Germinal center (tissue), 1 donor: ENCODE results near the gene CHD5.

Source experiments
- DNase-seq: peaks from one replicate; pipeline ENCODE4 v3.0.0; 2012; ENCODE audit warnings: mixed read lengths, low spot score

Gene CHD5

DNA sequence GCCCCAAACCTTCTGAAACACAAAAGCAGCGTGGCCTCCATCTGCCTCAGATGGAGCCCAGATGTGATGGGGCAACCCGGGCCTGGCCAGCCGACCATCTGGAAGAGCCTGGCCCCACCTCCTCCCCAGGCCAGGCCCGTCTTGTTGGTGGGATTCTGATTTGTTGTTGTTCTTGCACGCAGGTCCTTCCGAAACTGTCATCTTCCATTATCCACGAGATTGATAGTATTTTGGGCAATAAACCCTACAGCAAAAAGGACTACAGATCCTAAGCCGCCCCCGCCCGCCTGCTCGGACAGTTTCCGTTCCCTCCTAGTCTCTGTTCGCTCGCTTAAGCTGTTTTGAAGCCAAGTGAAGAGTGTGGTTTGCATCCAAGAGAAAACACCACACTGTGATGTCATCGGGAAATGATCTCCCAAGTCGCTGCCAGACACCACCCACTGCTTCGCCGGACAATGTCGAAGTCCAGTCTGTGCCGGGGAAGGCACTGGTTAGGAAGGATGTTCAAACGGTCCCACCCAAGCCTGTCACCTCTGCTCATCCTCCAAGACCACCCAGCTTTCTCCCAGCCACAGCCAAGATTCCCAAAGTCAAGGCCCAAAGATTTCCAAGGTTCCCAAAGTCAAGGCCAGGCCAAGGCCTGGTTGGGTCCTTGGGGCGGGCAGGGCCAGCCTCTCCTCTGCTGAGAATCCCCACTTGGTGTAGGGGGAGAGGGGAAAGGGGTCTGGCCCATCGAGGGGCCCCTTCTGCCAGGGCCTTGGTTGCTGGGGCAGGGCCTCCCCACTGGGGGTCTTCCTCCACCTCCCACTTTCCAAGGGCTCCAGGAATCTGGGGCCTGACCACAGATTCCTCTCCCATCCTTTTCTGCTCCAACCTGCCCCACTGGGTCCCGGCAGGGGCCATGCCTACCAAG is 81.6 kb downstream of the CHD5 start:
- no peak for DNase-seq

DNA sequence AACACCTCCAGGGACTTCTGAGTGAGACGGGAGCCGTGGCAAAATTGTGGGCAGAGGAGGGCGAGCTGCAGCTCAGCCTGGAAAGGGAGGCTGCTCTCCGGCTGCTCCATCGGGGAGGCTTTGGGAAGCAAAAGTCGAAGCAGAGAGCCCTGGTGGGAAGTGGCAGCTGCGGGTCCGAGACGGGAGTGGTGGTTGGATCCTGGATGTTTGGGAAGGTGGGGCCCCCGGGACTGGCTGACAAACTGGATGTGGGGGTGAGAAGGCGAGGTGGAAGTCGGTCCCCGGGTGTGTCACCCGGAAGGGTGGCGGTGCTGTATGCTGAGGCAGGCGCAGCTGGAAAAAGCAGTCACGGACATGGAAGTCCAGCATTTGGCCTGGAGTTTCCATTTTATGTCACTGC is 82.3 kb downstream of the CHD5 start:
- no peak for DNase-seq

DNA sequence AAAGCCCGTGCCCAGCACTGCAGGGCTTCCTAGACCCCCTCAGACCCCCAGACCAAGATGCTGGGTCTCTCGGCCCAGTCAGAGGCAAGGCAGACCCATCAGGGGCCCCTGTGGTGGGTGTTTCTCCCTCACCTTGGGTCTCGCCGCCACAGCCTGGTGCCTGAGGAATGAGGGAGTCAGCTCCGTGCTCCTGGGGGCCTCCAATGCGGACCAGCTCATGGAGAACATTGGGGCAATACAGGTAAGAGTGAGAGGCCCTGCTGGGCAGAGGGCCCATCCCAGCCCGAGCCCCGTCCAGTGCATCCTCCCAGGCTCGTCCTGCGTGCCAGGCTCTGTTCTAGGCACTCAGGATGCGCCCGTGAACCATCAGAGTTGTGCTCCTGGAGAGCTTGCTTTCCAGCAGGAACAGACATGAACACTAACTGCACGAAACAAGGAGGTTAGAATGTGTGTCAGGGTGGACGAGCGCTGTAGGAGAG is 83.0 kb downstream of the CHD5 start:
- DNase-seq = no peak

DNA sequence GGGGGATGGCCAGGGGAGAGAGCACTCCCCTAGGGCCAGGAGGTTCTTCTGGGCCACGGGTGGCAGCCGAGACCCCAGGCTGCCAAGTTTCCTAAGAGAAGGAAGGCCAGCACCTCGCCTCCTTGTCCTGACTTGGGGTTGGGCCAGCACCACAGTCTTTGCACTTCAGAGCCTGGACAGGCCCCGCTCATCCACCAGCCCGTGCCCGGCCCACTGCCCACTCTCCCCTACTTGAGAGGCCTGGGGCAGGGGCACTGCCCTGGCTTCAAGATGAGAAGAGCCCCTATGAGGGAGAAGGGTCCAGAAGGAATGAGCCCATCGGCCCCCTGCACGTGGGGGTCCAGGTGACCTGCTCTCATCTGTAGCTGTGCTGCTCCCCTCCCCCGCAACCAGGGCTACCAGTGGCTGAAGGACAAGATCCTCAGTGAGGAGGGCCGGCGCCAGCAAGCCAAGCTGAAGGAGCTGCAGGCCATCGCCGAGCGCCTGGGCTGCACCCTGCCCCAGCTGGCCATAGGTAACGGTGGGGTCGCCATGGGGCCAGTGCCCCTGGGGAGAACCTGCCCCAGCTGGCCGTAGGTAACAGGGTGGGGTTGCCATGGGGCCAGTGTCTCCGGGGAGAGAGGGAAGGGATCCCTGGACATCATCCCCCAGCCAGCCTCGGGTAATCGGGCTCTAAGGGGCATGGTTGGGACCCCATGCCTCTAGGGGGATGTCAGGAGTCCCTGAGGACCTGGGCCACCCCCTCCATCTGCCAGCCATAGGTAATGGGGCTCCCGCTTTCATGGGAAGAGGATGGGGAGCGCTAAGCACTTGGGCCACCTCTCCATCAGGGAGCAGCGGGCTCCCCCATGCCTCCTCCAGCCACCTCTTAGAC is 83.6 kb downstream of the CHD5 start:
- no peak for DNase-seq

DNA sequence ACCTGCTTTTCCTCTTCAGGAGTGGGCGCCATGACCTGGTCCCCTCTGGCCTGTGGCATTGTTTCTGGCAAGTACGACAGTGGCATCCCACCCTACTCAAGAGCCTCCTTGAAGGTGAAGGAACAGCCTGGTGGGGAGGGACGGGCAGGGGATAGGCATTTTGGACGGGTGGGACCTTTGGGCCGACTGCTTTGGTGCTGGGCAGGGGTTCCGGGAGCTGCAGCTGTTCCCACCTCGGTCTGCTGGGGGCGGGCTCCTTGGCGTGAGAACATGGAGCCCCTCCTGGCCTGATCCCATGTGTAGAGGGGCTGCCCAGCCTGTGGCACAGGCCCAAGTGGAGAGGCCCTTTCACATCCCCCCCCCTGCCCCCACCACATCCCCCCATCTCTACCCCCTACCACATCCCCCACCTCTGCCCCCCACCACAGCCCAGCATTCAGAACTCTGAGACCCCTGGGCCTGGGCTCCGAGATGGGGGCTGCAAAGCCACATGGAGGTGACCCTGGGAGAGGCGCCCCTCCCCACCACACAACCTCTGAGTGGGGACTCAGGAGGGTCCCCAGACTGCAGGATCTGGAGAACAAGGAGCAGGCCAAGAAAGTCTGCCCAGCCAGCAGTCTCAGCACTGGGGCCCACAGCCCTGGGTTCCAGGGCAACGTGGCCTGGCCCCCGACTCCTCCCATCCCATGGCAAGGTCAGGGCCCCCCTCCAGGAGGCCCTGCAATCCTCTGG is 84.4 kb downstream of the CHD5 start:
- DNase-seq = no peak

DNA sequence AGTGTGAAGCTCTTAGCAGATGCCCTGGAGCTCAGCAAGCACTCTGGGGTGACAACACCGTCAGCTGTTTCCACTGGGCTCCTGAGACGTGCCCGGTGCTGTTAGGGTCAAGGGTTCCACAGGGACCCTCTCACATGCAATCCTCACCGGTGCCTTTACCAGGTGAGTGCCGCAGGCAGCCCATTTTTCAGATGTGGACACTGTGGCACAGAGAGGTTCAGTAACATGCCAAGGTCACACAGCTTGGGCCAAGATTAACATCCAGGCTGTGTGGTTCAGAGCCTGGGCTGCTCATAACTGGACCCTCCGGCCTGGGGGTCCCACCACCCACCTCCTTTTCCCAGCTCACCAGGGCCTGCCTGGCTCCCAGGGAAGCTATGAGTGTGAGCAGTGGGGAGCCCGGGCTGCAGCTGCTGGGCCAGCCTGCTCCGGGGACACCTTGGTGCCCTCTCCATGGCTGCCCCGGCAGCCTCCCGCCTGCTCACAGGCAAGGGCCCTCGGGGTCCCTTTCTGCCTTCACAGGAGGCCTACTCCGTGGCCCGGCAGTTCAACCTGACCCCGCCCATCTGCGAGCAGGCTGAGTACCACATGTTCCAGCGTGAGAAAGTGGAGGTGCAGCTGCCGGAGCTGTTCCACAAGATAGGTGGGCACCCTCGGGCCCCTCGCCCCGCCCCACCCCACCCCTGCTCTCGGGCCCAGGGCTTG is 85.2 kb downstream of the CHD5 start:
- no peak for DNase-seq

DNA sequence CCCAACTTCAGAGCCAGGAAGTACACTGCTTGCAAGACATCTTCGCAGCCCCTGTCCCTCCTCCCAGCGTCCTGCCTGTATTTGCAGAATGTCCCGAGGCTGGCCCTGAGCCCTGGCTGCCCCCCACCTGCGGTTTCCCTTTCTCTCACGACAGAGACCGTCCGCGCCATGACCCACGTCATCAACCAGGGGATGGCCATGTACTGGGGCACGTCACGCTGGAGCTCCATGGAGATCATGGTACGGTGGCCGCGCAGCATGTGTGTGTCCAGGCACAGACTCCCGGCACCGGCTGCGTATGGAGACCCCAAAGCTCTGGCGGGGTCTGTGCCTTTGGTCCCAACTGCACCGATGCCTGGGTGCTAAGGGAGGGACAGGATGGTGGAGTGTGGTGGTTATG is 85.9 kb downstream of the CHD5 start:
- DNase-seq = no peak

DNA sequence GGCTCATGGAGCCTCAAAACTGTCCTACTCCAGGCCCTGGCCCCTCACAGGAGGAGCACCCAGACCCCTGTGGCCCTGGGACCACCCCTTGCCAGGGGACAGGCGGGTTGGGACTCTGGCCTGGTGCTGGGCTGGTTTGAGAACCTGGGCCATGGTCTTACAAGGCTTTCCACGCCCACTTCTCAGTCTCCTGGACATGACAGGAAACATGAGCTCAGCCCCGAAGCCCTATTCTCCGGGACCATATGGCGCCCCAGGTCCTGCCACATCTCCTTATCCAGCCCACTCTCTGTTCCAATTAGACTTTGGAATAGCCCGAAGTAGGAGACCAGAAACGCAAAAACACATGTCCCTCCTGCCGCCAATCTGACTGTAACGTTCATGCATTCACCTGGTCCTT is 86.5 kb downstream of the CHD5 start:
- no peak for DNase-seq

DNA sequence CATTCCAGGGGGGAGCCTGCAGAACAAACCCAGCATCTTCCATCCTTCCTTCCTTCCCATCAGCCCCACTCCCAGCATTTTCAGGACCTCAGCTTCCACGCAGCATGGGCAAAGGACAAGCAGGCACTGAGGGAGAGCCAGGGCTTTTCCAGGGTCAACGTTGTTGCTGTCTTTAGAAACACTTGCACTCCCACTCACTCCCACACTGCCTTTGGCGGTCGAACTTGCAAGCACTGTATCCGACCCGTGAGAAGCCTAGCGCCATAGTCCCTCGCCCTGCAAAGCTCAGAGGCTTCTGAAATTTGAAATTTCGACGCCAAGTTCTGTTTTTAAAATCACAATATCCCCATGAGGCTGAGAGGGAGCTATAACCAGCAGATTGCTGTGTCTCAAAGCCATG is 87.0 kb downstream of the CHD5 start:
- no peak for DNase-seq

DNA sequence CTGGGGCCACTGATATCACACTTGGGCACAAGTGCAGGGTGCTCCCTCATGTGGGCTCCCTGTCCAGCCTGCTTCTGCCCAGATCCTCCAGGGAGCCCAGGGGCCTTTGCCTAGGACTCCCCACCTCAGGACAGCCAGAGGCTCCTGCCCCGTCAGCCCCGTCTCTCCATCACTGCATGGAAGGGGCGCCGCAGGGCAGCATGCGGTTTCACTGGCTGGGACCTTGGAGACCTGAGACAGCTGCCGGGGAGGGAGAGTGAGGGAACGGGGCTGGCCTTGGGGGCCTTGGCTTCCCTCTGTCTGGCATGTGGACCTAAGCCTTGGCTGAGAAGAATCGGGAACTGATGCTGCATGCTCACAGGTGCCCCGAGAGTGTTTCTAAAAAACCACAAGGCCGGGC is 87.9 kb downstream of the CHD5 start:
- DNase-seq = no peak

DNA sequence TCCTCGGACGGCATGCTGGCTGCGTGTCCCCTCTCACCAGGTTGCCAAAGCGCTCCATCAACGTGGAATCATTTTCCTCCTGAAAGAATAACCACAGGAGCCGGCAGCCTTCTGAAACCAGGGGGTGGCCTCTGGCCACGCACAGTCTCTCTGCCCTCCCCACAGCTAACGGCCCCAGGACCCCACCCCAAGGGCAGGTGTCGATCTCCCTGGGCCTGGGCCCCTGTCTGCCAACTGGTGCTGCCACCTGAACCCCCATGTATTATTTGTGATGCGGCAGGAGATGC is 88.4 kb downstream of the CHD5 start:
- DNase-seq = no peak

DNA sequence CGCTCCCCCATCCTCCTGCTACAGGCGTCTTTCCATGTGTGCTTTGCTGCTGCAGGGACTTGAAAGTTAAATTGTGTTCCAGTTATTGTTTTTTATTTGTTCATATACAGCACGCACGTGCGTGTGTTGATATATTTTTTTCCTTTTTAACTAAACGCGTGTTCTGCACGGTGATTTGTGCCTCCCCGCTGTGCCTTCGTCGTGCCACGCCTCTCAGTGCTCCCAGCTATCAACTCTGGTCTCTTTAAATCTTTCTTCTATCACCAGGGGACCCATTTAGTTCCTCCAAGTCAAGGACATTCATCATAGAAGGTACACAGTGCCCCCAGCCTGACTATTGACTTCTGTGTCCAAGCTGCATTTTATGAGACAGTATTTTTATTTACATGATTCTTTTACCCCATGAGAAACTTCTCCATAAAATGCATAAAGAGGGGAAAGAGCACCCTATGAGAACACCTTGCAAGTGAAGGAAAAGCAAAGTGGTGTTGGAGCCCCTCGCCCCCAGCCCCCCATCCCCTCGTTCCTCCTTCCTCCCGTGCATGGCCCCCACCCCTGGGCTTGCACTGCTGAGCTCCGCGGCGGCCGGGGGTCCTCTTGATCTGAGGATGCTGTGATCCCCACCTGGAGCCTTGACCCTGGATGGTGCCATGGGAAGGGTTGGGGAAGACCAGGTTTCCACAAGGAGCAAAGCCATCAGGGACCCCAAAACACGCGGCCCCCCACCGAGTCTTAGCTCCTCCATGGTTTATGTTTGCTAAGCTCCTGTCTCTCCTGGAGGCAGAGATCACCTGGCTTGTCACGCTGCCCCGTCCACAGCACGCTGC is 88.9 kb downstream of the CHD5 start:
- DNase-seq = no peak

DNA sequence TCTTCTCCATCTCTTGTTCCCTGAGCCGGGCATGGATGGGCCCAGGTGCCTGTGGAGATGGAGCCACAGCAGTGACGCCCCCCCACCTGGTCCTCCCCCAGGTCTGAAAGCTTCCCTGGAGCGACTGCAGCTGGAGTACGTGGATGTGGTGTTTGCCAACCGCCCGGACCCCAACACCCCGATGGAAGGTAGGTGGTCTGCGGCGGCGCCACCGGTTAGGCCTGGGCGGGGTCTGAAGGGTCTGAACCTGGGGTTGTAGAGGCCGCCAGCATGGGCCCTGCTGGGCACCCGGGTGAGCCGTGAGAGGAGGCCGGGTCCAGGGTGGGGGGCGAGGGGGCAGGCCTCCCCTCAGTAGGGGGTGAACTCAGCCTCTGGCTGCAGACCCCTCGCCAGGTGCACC is 89.8 kb downstream of the CHD5 start:
- no peak for DNase-seq

DNA sequence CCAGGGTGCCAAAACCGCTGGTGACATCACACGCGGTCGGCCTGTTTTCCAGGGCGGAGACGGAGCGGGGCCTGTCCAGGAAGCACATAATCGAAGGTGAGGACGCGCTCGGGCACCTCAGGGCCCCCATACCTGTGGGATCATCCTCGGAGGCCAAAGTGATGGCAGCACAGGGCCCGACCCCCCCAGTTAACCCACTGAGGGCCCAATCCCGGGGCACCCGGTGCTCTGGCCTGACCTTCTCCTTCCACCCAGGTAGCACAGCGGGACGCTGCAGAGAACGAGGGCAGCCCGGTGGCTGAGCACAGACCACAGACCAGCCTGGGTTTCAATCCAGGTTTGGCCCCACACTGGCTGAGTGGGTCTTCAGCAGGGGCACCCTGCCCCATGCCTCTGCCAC is 91.2 kb downstream of the CHD5 start:
- no peak for DNase-seq

DNA sequence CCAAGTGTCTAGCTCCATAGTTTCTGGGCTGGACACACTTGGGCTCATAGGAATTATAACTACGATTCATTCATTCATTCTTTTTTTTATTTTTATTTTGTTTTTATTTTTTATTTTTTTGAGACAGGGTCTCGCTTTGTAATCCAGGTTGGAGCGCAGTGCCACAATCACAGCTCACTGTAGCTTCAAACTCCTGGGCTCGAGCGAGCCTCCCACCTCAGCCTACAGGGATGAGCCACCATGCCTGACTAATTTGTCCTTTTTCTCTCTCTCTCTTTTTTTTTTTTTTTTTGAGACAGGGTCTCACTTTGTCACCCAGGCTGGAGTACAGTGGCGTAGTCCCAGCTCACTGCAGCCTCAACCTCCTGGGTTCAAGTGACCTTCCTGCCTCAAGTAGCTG is 92.2 kb downstream of the CHD5 start:
- no peak for DNase-seq

DNA sequence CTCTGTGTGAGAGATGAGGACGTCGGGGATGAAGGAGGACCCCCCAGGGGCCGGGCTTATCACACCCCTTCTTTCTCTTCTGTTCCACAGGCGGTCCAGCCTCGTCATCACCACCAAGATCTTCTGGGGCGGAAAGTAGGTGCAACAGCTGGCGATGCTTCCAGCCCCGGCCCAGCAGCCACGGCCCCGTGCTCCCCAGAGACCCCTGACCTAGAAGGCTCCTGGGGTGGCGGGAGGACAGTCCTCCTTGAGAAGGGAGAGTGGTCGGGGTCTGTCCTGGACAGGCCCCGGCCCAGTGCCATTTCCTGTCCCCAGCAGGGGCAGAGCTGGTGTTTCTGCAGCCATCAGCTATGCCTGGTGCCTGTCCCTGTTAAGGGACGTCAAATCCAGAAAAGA is 92.7 kb downstream of the CHD5 start:
- no peak for DNase-seq

DNA sequence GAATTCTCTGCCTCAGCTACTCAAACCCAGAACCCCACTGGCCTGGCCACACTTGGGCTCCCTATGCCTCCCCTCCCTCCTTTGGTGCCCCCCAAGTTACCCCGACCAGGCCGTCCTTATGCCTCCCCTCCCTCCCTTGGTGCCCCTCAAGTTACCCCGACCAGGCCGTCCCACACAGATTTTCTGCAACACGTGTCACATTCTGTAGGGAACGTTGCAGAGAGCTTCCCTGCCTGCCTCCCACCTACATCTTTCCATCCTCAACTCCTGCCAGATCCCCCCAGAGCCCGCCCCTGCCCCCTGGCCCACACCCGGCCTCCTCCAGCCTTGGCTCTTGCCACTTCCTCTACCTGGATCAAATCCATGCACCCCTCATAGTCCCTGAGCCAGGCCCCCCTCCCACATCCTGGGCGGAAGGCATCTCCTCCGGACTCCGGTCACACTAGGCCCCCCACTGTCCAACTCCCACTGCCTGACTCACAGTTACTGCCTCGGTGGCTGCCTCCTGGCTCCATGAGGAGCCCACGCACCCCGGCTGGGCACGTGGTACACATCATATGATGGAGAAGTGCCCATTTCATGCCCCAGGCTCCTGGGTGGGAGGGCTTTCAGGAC is 93.3 kb downstream of the CHD5 start:
- no peak for DNase-seq

DNA sequence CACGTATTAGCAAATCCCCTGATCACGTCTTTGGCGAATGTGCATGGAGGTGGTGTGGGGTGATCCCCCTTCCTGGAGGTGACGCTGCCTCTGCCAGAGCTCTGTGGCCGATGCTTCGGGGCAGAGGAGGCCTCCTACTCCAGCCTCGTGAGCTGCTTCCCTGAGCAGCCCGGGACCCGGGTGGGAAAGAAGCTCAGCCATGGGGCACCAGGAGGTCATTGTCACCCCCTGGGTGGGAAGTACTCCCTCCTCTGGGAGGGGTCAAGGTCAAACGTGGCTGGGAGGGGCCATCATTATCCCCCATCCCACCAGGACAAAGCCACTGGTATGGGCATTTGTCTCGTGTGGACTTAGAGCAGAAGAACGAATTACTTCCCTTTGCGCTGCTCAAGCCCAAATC is 93.8 kb downstream of the CHD5 start:
- no peak for DNase-seq

DNA sequence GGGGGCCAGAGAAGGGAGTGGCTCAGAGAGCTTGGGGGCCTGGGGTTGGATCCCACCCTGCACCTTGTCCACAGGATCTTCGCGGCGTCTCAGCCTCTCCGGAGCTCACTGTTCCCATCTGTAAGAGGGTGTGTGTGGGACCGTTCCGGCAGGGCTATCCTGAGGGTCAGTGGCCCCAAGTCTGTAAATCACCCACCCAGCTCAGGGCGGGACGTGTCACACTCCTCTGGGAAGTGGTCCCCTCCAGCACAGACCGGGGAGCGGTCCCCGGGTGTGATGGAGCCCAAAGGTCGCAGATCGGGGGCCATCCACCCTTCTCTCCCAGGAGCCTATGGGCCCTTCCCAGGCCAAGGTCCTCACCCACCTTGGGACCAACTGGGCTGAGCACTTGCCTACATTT is 94.5 kb downstream of the CHD5 start:
- no peak for DNase-seq

DNA sequence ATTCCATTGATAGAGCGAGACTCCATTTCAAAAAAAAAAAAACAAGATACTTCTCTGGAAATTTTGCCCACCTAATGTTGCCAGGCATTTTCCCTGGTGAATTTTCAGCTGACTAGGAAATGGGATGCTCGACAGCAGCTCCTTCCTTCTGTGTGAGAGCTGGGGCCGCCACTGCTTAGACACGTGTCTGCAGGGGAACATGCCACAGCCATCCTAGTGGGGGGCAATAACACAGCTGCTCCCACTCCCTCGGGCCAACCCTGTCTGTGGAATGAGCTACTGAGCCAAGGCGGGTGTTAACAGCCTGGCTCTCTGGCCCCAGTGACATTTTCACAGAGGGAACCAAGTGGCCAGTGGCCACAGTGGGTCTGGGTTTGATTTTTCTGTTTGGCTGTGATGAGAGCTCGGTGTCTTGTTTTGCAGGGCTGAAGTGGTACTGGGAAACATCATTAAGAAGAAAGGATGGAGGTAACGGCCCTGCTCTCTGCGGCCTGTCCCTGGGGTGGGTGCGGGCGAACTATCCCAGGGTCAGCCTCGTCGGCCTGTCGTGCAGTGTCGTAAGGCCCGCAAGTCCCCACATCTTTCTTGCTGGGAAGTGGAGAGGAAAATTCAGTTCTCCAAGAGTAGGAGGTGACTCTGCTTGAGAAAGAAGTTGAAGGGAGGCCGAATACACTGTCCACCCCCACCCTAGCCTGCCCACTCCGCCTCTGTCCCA is 95.2 kb downstream of the CHD5 start:
- no peak for DNase-seq
